ENCODE data around the gene CRTAC1.
A peak's percentile ranks its signal among the peaks of the same experiment; 100 is the strongest.

Gene CRTAC1

DNA sequence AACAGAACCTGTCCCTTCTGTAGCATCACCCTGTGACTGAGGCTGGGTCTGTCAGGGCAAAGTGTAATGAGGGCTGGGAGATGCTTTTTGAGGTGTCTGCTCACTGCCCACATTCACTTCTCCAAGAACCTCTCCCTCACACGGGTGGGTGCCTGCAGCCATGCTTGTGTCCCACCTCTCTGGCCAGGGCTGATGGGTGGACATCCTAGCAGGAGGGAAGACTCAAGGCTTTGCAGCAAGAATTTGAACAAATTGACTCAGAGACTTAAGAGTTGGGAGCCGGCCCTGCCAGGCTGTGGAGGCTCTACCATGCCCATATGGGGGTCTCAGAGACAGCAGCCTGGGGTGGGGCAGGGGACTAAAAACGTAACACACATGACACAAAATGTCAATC lies 147.3 kb downstream of the CRTAC1 start:
- Mint-ChIP-seq H3K4me1 (no peaks in the 10 kb centered on the region), H3K27me3 (peaks cover 34% of the 10 kb centered on the region), H3K27ac (no peak overlapping the region), H3K9me3 (no peaks in the 10 kb centered on the region), H3K36me3 (no peaks in the 10 kb centered on the region), H3K4me3 (no peak overlapping the region)
- DNase-seq: no peak
- CTCF ChIA-PET: no interaction called here

DNA sequence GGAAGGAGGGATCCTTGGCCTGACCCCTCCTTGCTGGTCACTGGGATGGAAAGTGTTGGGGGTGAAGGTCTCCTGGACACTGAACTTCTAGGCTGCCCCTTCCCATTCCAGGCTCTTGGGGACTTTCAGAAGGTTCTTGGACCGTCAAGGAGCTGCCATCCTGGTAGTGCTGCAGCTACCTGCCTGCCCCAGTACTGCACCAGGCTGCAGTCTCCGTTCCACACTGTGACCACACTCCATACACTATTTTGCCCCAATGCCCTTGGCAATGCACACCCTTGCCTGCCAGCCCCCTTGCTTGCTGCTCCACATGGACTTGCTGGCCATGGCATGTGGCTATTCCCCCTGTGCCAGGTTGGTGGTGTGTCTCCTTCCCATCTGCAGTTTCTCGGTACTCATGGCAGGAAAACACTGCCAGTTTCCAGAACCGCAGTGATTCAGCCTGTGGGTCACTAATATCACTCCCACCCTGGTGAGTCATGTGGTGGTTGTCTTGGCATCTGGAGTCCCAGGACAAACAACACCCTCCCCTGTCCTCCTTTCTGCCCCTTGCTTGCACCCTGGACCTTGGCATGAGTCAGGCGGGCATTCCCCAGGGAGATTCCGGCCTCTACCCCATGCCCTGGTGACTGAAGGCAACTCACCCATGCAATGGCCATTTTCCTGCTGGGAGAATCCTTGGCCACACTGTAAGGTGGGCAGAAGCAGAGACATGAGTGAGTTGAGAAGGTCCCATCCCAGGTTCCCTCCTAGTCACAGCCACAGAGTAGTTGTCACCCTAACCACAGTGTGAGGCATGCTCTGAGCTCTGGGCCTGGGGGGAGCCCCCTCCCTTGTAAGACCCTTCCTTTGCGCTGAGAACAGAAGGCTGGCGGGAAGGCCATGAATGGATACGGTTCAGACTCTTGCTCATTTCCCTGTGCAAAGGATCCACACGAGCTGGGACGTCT lies 148.0 kb downstream of the CRTAC1 start:
- peaks cover 29% of the 10 kb centered on the region for H3K27me3 Mint-ChIP-seq
- H3K27ac Mint-ChIP-seq: no peak overlapping the region
- H3K36me3 Mint-ChIP-seq: no peaks in the 10 kb centered on the region
- H3K4me1 Mint-ChIP-seq: no peaks in the 10 kb centered on the region
- CTCF ChIA-PET: no interaction called here
- no peaks in the 10 kb centered on the region for H3K9me3 Mint-ChIP-seq
- H3K4me3 Mint-ChIP-seq: no peak overlapping the region
- no peak for DNase-seq

DNA sequence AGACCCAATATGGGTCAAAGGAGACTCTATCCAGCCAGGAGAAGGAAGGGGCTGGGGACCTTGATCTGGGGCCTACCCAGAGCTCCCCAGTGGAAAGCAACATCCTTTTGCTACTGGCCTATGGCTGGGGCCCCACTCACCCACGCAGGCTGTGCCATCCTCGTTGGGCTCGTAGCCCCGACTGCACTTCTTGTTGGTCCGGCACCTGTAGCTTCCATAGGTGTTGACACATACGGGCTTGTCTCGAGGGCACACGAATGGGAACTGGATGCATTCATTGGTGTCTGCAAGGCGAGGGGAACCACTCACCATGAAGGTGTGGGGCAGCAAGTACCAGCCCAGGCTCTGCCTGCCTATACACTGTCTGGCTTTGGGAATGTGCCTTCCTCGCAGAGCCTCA lies 150.3 kb downstream of the CRTAC1 start:
- no peak for DNase-seq
- H3K9me3 Mint-ChIP-seq: no peaks in the 10 kb centered on the region
- no peaks in the 10 kb centered on the region for H3K4me1 Mint-ChIP-seq
- H3K27me3 Mint-ChIP-seq: peaks cover 37% of the 10 kb centered on the region
- no peak overlapping the region for H3K27ac Mint-ChIP-seq
- no peak overlapping the region for H3K4me3 Mint-ChIP-seq
- CTCF ChIA-PET: interaction anchor here (1.4 to 1.9 kb wide), 2 partner anchors 10 to 88 kb away, joined by 3 to 4 read pairs; no protein-coding TSS in a partner anchor
- no peaks in the 10 kb centered on the region for H3K36me3 Mint-ChIP-seq

DNA sequence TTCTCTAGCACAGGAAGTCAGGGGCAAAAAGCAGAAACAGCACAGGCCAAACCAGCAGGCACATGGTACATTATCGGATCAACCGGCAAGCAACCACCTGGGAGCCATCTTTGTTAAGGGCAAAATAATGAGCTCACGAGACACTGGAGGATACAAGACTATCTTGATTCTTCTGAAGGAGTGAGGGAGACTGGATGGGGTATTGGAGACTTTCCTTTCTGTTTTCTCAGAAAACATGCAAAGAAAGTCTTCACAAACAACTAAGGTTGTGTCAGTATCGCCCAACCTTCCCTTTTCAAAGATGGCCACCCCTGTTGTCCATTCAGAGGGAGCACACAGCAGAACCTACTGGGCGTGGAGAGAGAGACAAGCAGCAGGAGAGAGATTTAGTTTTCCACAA lies 151.2 kb downstream of the CRTAC1 start:
- H3K4me1 Mint-ChIP-seq: no peaks in the 10 kb centered on the region

DNA sequence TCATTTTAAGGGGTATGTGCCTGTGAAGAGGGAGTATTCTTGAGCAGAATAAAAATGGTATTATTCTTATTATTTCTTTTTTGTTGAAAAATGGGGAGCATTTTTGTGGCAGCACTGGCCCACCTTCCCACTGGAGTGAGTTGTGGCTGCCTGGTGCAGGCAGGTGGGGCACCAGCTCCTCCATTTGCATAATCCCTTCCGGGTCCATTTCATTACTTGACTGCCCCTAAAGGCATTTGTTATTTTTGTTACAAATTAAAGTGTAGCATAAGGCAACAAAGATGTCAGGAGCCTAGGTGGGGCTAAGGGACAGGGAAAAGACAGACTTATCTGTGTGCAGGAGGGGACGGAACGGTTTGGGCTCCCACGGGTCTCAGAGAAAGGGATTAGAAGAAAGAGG lies 154.0 kb downstream of the CRTAC1 start:
- peaks cover 45% of the 10 kb centered on the region for H3K27me3 Mint-ChIP-seq
- CTCF ChIA-PET: interaction anchor here (0.6 to 2.3 kb wide), 4 partner anchors 13 to 165 kb away, joined by 3 to 9 read pairs (median 4); no protein-coding TSS in a partner anchor
- H3K4me1 Mint-ChIP-seq: no peaks in the 10 kb centered on the region
- DNase-seq: no peak
- H3K4me3 Mint-ChIP-seq: no peak overlapping the region
- H3K9me3 Mint-ChIP-seq: no peaks in the 10 kb centered on the region
- H3K27ac Mint-ChIP-seq: no peak overlapping the region
- no peaks in the 10 kb centered on the region for H3K36me3 Mint-ChIP-seq

More for the DNA sequence above, 151.2 kb downstream of the CRTAC1 start:
- CTCF ChIA-PET: interaction anchor here (1.4 to 1.9 kb wide), 2 partner anchors 10 to 87 kb away, joined by 3 to 4 read pairs; no protein-coding TSS in a partner anchor
- no peak for DNase-seq
- no peak overlapping the region for H3K4me3 Mint-ChIP-seq
- no peaks in the 10 kb centered on the region for H3K9me3 Mint-ChIP-seq
- H3K27ac Mint-ChIP-seq: no peak overlapping the region
- peaks cover 38% of the 10 kb centered on the region for H3K27me3 Mint-ChIP-seq
- H3K36me3 Mint-ChIP-seq: no peaks in the 10 kb centered on the region

DNA sequence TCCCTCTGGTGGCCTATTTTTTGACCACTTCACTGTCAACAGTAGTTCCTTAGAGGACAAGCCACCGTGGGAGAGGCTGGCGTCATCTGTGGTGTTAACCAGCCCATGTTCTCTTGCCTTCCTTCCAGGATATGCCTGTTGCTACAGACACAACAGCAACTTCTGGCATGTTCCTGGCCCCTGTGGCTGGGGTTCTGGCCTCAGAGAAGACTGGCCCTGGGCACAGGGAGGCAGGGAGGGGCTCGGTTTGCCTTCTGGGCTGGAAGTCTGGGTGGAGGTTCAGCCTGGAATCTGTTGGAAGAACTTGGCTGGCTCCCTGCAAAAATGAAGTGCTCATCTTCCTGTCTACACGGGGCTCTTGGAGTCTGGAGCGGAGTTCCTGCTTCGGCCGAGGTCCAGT lies 155.0 kb downstream of the CRTAC1 start:
- CTCF ChIA-PET: interaction anchor here (2.3 kb wide), 1 partner anchor 83 kb away, joined by 9 read pairs; no protein-coding TSS in a partner anchor
- H3K9me3 Mint-ChIP-seq: no peaks in the 10 kb centered on the region
- H3K4me3 Mint-ChIP-seq: no peak overlapping the region
- H3K27ac Mint-ChIP-seq: no peak overlapping the region
- no peak for DNase-seq
- no peaks in the 10 kb centered on the region for H3K36me3 Mint-ChIP-seq
- H3K4me1 Mint-ChIP-seq: no peaks in the 10 kb centered on the region
- H3K27me3 Mint-ChIP-seq: peaks cover 46% of the 10 kb centered on the region

DNA sequence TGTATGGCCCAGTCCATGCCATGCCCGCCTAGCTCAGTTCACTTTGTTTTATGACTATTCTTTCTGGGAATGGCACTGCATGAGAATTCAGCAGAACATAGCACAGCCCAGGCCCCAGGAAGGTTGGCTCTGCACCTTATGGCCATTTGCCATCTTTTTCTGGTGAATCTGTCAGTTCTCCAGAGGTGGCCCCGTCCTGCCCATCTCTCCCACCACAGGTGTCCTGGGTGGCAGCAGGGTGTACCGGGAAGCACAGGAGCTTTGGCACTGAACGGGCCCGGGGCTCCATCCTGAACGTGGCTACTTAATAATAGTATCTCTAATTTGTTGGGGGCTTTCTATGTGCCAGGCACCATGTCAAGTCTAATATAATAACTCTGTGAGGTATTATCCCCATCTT lies 156.1 kb downstream of the CRTAC1 start:
- CTCF ChIA-PET: interaction anchor here (1.0 to 8.1 kb wide), 2 partner anchors 81 to 172 kb away, joined by 3 to 265 read pairs; no protein-coding TSS in a partner anchor

DNA sequence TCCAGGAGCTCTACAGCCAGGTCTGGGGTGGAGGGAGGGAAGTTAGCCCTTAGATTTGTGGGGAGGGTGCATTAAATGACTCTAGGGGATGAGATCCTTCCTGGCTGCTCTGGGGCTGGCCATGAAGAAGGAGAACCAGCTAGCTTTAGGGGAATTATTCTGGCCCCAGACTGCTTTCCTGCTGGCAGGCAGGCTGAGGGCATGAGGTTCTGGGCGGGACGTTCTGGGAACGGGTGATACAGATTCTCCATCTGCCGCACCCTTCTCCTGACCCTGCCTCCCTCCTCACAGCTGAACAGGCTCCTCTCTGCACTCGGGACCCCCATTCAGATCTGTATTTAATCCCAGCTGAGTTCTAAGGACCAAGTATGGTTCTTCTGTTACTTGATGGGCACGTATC lies 156.9 kb downstream of the CRTAC1 start:
- H3K9me3 Mint-ChIP-seq: no peaks in the 10 kb centered on the region
- peaks cover 18% of the 10 kb centered on the region for H3K4me1 Mint-ChIP-seq
- no peaks in the 10 kb centered on the region for H3K36me3 Mint-ChIP-seq
- H3K27ac Mint-ChIP-seq: no peak overlapping the region
- CTCF ChIA-PET: interaction anchor here (1.0 to 8.1 kb wide), 2 partner anchors 80 to 171 kb away, joined by 3 to 265 read pairs; no protein-coding TSS in a partner anchor
- DNase-seq: no peak
- peaks cover 56% of the 10 kb centered on the region for H3K27me3 Mint-ChIP-seq
- H3K4me3 Mint-ChIP-seq: no peak overlapping the region

More for the DNA sequence above, 156.1 kb downstream of the CRTAC1 start:
- H3K4me1 Mint-ChIP-seq: peaks cover 10% of the 10 kb centered on the region
- H3K9me3 Mint-ChIP-seq: no peaks in the 10 kb centered on the region
- H3K36me3 Mint-ChIP-seq: no peaks in the 10 kb centered on the region
- no peak overlapping the region for H3K4me3 Mint-ChIP-seq
- no peak overlapping the region for H3K27ac Mint-ChIP-seq
- peaks cover 56% of the 10 kb centered on the region for H3K27me3 Mint-ChIP-seq
- DNase-seq: no peak

DNA sequence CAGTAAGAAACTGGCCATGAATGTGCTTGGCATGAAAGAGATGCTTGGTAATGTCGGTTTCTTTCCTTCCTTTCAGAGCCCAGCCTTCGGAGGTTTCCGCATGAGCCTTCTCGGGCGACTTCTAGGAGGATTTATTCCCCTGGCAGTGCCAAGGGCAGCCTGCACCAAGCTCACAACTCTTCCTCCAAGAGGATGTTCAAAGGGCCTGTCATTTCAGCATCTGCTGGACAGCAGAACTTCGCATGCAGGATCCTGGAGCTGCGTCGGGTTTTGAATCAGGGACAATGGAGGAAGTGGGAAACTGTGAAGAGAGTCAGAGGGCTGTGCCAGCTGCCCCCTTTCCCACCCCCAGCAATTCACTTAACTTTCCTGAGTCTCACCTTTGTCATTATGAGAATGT lies 159.4 kb downstream of the CRTAC1 start:
- Mint-ChIP-seq H3K36me3 (no peaks in the 10 kb centered on the region), H3K27ac (no peak overlapping the region), H3K4me1 (peaks cover 19% of the 10 kb centered on the region), H3K9me3 (no peaks in the 10 kb centered on the region), H3K27me3 (peaks cover 52% of the 10 kb centered on the region), H3K4me3 (no peak overlapping the region)
- CTCF ChIA-PET: interaction anchor here (1.0 to 8.1 kb wide), 6 partner anchors 13 to 162 kb away, joined by 3 to 265 read pairs (median 10); partner anchors contain the start of gene GOLGA7B
- DNase-seq: no peak

DNA sequence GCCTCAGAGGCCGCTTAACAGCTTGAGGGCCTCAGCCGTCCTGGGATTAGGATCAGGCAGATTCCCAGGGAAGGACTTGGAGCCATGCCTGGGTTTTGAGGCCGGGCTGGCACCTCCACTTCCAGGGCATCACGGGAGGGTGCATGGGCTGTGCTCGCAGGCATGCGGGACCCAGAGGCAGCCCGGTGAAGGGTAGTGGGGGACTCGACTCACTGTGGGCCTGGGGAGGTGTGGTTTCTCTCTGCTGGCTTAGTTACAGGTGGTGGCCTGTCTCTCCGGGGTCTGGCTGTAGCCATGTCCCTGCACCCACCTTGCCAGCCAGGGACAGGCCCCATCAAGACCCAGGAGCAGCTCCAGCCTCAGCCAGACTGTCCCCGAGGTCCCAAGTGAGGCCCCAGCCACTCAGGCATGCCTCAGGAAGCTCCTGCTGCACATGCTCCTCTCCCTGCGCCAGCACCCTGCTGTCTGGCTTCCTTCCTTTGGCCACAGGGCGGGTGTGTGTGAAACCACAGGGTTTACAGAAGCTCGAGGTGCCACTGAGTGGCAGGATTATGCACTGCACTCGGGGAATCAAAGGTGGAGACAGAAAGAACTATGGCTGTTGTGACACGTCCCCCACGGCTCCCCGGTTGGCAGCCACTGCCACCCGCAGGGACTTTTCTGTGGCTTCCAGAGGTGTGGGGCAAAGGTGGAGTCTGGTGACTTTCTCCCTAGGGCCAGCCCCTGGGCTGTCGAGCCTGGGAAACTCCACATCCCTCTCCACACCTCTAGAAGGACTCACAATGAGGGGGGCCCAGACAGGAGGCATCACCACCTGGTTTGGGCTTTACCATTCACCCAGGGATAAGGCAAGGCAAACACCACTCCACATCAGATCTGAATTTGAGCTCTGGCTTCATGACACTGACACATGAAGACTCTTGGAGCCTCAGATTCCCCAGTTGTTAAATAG lies 161.1 kb downstream of the CRTAC1 start:
- Mint-ChIP-seq H3K9me3 (no peaks in the 10 kb centered on the region), H3K36me3 (peaks cover 7% of the 10 kb centered on the region), H3K4me3 (no peak overlapping the region), H3K4me1 (peaks cover 19% of the 10 kb centered on the region), H3K27me3 (peaks cover 44% of the 10 kb centered on the region), H3K27ac (peak overlapping the region; percentile 52)
- CTCF ChIA-PET: interaction anchor here (0.5 to 8.1 kb wide), 29 partner anchors 10 to 183 kb away, joined by 3 to 265 read pairs (median 4); partner anchors contain the start of genes AVPI1 and GOLGA7B
- peak; percentile 94 for DNase-seq

DNA sequence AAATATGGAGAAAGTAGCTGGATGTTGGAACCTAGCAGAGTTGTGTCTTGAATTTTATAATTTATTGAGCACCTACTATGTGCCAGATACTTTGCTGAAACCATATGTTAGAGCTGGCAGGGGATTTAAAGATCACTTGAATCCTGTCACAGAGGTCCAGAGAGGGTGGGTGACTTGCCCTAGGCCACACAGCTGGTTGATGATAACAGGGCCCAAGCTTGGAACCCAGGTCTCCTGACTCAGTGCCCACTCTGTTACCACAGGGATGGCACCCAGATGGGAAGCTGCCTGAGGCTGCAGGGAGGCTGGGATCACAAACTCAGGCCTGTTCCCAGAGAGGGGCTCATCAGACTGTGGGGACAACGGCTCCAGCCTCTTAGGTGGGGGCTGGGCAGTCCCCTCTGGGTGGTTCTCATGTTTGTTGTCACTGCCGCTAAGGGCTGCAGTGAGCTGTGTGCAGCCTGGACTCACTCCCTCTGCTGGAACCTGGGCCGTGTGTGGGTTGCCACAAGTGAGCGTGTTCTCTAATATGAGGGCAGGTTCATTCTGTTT lies 162.2 kb downstream of the CRTAC1 start:
- H3K9me3 Mint-ChIP-seq: no peaks in the 10 kb centered on the region
- H3K4me3 Mint-ChIP-seq: no peak overlapping the region
- CTCF ChIA-PET: interaction anchor here (0.8 to 8.1 kb wide), 12 partner anchors 9 to 123 kb away, joined by 3 to 265 read pairs (median 4); partner anchors contain the start of gene GOLGA7B
- no peak overlapping the region for H3K27ac Mint-ChIP-seq
- H3K4me1 Mint-ChIP-seq: peaks cover 19% of the 10 kb centered on the region
- DNase-seq: no peak
- H3K27me3 Mint-ChIP-seq: peaks cover 32% of the 10 kb centered on the region
- H3K36me3 Mint-ChIP-seq: peaks cover 15% of the 10 kb centered on the region

DNA sequence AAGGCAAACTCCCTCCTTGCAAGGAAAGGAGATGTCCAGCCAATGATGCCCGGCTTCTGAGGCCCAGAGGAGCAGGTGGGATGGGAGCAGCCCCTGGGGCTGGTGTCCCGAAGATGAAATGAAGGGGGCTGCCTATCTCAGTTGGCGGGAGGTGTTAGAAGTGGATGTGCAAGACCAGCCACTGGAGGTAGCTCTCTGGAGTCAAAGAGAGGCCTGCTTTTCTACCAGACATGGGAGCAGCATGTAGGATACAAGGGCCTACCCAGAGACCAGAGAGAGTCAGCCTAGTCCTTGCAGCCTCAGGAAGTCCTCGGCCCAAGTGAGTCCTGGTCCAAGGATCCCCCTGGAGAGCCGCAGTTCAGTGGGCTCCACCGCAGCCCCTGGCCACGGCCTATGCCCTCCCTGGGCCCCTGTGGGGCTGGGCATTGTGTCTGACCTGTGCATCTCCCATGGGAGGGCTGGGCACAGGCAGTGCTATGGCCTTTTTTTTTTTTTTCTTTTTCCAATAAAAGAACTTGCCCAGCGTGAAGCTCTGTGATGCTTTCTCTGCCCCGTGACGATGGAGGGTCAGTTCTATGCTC lies 163.1 kb downstream of the CRTAC1 start:
- no peak overlapping the region for H3K4me3 Mint-ChIP-seq
- H3K4me1 Mint-ChIP-seq: peaks cover 19% of the 10 kb centered on the region
- CTCF ChIA-PET: interaction anchor here (0.8 to 8.1 kb wide), 5 partner anchors 9 to 111 kb away, joined by 3 to 265 read pairs (median 4); no protein-coding TSS in a partner anchor
- H3K9me3 Mint-ChIP-seq: no peaks in the 10 kb centered on the region
- H3K36me3 Mint-ChIP-seq: peaks cover 15% of the 10 kb centered on the region
- H3K27me3 Mint-ChIP-seq: peaks cover 25% of the 10 kb centered on the region
- no peak overlapping the region for H3K27ac Mint-ChIP-seq
- DNase-seq: no peak
